Measurements from ENCODE around the gene ZMPSTE24.

- no peak for TF ChIP-seq CTCF (IDR thresholded peaks at IDR 0.05; ENCODE audit: low read depth, low read length)
- TF ChIP-seq EZH2phosphoT487 (IDR thresholded peaks at IDR 0.05; ENCODE audit: low read depth) = no peak
These were observed 60.4 kb downstream of the ZMPSTE24 start for GRCh38 chr1:40318476-40318875.

Data from OCI-LY3 (cell line).